ENCODE measurements around the gene MEIS1. TPM values are rescaled to one million over a fixed set of nuclear protein-coding genes. Genes with fewer than 3 reads are reported as not detected.

The MEIS1 gene
- total and polyA plus RNA-seq, 2 of the 8 experiments (the other 6 are each of a cell fraction or from before 2014, with no cell fraction given), result 0.17 to 1.2 TPM

DNA sequence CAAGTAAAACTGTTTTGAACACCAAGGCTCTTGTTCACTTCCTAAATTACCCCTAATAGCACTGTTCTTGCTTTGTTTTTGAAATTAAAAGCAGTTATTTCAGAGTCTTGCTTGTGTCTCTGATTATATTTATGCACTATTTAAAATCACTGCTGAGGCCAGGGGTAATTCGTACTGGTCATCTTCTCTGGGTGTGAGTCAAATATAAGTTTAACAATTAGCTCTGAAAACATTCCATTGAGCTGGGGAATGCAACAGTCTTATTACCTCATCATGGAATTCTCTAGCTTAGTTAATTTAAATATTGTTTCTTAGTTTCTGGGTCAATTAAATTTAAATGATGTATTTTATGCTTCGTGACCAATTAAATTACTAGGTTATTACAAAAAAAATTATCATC is 135.0 kb downstream of the MEIS1 start:
- peaks cover 5% of the 10 kb centered on the region; the same call in 1 of the 2 replicates for H3K23me2 ChIP-seq (ENCODE audit: low read depth, low read length)
- no peak overlapping the region for H3K4ac ChIP-seq (replicated peaks; ENCODE audit: insufficient read length, low read depth, low read length)
- no peaks in the 10 kb centered on the region; a peak in 1 of 7 replicates for H3K27me3 ChIP-seq (replicated peaks in 1 of 4; ENCODE audit: control insufficient read depth in 3 of 4, extremely low read depth in 1 of 4, insufficient read depth in 3 of 4, low read length in 3 of 4)
- peaks cover 0 to 3% (median under 1%) of the 10 kb centered on the region in 4 experiments; a peak in 2 of 7 replicates for H3K4me1 ChIP-seq (replicated peaks in 1 of 4; ENCODE audit: control insufficient read depth in 3 of 4, insufficient read depth in 4 of 4, low read length in 3 of 4)
- no peak overlapping the region for H3K4me3 ChIP-seq (ENCODE audit: extremely low read depth in 1 of 4, insufficient read depth in 2 of 4, low read depth in 3 of 4, low read length in 4 of 4)
- no peaks in the 10 kb centered on the region for H3K36me3 ChIP-seq (ENCODE audit: control insufficient read depth in 2 of 4, insufficient read depth in 4 of 4, low read length in 3 of 4)
- no peak overlapping the region for H3K23ac ChIP-seq (ENCODE audit: insufficient read length)
- DNase-seq (ENCODE audit: low read depth in 1 of 2, low spot score in 2 of 2), result no peak
- no peak overlapping the region for H3K56ac ChIP-seq (replicated peaks; ENCODE audit: insufficient read length, low read depth, low read length)
- H3K9me3 ChIP-seq (ENCODE audit: insufficient read depth in 2 of 2, low read depth in 1 of 2, low read length in 1 of 2), result no peaks in the 10 kb centered on the region
- ChIA-PET CTCF (ENCODE audit: partially characterized antibody) (interaction anchor here (0.6 to 14.4 kb wide), 6 partner anchors 74 to 658 kb away, joined by 3 to 161 read pairs (median 3); partner anchors contain the start of gene MEIS1), POLR2A (ENCODE audit: partially characterized antibody) (interaction anchor here (0.9 kb wide), 1 partner anchor 62 kb away, joined by 3 read pairs; no protein-coding TSS in a partner anchor)
- H2BK12ac ChIP-seq (ENCODE audit: low read depth, low read length), result no peak overlapping the region
- H3K79me1 ChIP-seq (ENCODE audit: low read depth, low read length), result no peaks in the 10 kb centered on the region
- no peak overlapping the region for H2BK15ac ChIP-seq (ENCODE audit: low read length)
- no peak overlapping the region for H4K91ac ChIP-seq (replicated peaks; ENCODE audit: insufficient read length, low read length)
- H4K8ac ChIP-seq (ENCODE audit: extremely low read depth, insufficient read depth, low read length), result no peak overlapping the region
- H3K9ac ChIP-seq (replicated peaks in 1 of 4; ENCODE audit: extremely low read depth in 1 of 4, low read depth in 3 of 4, low read length in 3 of 4), result no peak overlapping the region
- H4K20me1 ChIP-seq (replicated peaks in 1 of 2; ENCODE audit: control insufficient read depth in 1 of 2, insufficient read depth in 2 of 2, low read length in 2 of 2), result no peaks in the 10 kb centered on the region
- H3K4me2 ChIP-seq (ENCODE audit: insufficient read depth in 1 of 2, low read depth in 2 of 2, low read length in 2 of 2), result no peak overlapping the region
- H2AFZ ChIP-seq (ENCODE audit: low read length), result no peak overlapping the region
- H2AK5ac ChIP-seq (ENCODE audit: low read depth, low read length), result no peak overlapping the region
- H3K79me2 ChIP-seq (ENCODE audit: control insufficient read depth in 1 of 2, insufficient read depth in 2 of 2, low read length in 2 of 2), result no peaks in the 10 kb centered on the region
- no peak for FAIRE-seq
- no peak overlapping the region for H2BK20ac ChIP-seq (ENCODE audit: low read length)
- H3K18ac ChIP-seq (ENCODE audit: extremely low read depth, low read length), result no peak overlapping the region
- 93% methylated on average over 2 of the region's 2 CpGs; no CpG with 5 or more reads in 1 of the 2 experiments for WGBS, 2 experiments (ENCODE audit: extremely low coverage in 1 of 2, insufficient coverage in 1 of 2, insufficient read length in 1 of 2, insufficient replicate concordance in 2 of 2, low coverage in 1 of 2, low lambda C conversion rate in 2 of 2, missing lambda C conversion rate in 1 of 2)
- no peak overlapping the region for H3K27ac ChIP-seq (ENCODE audit: low read depth, low read length)
- H2BK120ac ChIP-seq (replicated peaks; ENCODE audit: low read depth, low read length), result no peak overlapping the region
- no peak overlapping the region for H3K14ac ChIP-seq (ENCODE audit: insufficient read length)
- TF ChIP-seq SP1 (IDR thresholded peaks at IDR 0.05; ENCODE audit: low read depth, low read length), result no peak
- no peak for TF ChIP-seq GABPA (IDR thresholded peaks at IDR 0.05; ENCODE audit: borderline replicate concordance, insufficient read depth, low read length)
- no peak for TF ChIP-seq POLR2A (IDR thresholded peaks at IDR 0.05; ENCODE audit: control extremely low read depth in 1 of 2, low read depth in 2 of 2, low read length in 2 of 2)
- TF ChIP-seq KDM5A (IDR thresholded peaks at IDR 0.05; ENCODE audit: low read length), result no peak
- TF ChIP-seq HDAC2 (IDR thresholded peaks at IDR 0.05; ENCODE audit: borderline replicate concordance in 1 of 2, low read depth in 2 of 2, low read length in 2 of 2), result no peak
- TF ChIP-seq JUND (IDR thresholded peaks at IDR 0.05; ENCODE audit: low read length), result no peak
- TF ChIP-seq RFX5 (IDR thresholded peaks at IDR 0.05; ENCODE audit: borderline replicate concordance, low read depth, low read length), result no peak
- TF ChIP-seq, protein P1, sequence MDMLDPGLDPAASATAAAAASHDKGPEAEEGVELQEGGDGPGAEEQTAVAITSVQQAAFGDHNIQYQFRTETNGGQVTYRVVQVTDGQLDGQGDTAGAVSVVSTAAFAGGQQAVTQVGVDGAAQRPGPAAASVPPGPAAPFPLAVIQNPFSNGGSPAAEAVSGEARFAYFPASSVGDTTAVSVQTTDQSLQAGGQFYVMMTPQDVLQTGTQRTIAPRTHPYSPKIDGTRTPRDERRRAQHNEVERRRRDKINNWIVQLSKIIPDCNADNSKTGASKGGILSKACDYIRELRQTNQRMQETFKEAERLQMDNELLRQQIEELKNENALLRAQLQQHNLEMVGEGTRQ (IDR thresholded peaks at IDR 0.05; ENCODE audit: low read length), result no peak
- no peak for TF ChIP-seq RXRA (IDR thresholded peaks at IDR 0.05; ENCODE audit: insufficient read depth, low read depth, low read length)
- TF ChIP-seq BCL11A (IDR thresholded peaks at IDR 0.05; ENCODE audit: low read depth in 2 of 2, low read length in 2 of 2), result no peak
- no peak overlapping the region for H4K5ac ChIP-seq (ENCODE audit: insufficient read length, low read depth, low read length)
- H2BK5ac ChIP-seq (ENCODE audit: low read depth, low read length), result no peak overlapping the region

All from H1 (cell line).